HepG2 (cell line): ENCODE data around the gene SMPD1. TPM values are rescaled to one million over a fixed set of nuclear protein-coding genes. Genes with fewer than 3 reads are reported as not detected.

Experiments used
- ATAC-seq: fragments of 200-7000 bp; cut with Tn5 transposase; 3 replicates; pipeline ENCODE4 v1.9.1; 2020; ENCODE audit warnings: mild to moderate bottlenecking, moderate library complexity
- BruUV-seq: library from RNA; stranded (reverse); fragments of 400-500 nt; replicated peaks from 2 replicates; lab custom pipeline; 2021; lab: Mats Ljungman, UMichigan
- CTCF ChIA-PET: fragments of 300-600 bp; formaldehyde crosslinking; extraction: SDS; loops from one replicate; lab custom pipeline; 2021; ENCODE audit warnings: low total read pairs, inconsistent platforms, low intra/inter-chr PET ratio; lab: Yijun Ruan, JAX
- POLR2A ChIA-PET: fragments of 350-600 bp; sonication (Branson Sonifier 250); formaldehyde crosslinking; loops from one replicate; lab custom pipeline; 2020; ENCODE audit warnings: antibody characterized with exemption, inconsistent platforms; lab: Yijun Ruan, JAX
- DNase-seq: peaks from one replicate; pipeline ENCODE4 v3.0.0-alpha.2; 2015; ENCODE audit warnings: low spot score
- FAIRE-seq: peaks from 3 replicates; lab custom pipeline; 2011; peaks lifted over from hg19 to GRCh38; lab: Jason Lieb, UNC
- H2AFZ ChIP-seq: one replicate; pipeline ENCODE4 v1.6.1; 2011; ENCODE audit warnings: low read length, inconsistent platforms
- H3K27ac ChIP-seq: fragments of 300-600 bp; 3 replicates; pipeline ENCODE4 v1.8.0; 2011; ENCODE audit warnings: mixed run types, mild to moderate bottlenecking, mixed read lengths, low read length, inconsistent platforms; ENCODE audit not compliant: insufficient read depth; ENCODE audit errors: extremely low read length
- H3K27me3 ChIP-seq, 2 experiments: fragments of 200-600 bp in 1 of 2; 2 replicates in 1 of 2; 3 replicates in 1 of 2; pipeline versions ENCODE4 v1.6.0 to v1.8.0; 2011; ENCODE audit warnings: low read length in 2 of 2, mild to moderate bottlenecking in 2 of 2, moderate library complexity in 2 of 2, inconsistent platforms in 1 of 2; ENCODE audit not compliant: insufficient read depth in 2 of 2, control insufficient read depth in 1 of 2
- H3K36me3 ChIP-seq, 2 experiments: fragments of 200-600 bp in 1 of 2; replicated peaks in 1 of 2; 2 replicates in 1 of 2; 3 replicates in 1 of 2; pipeline versions ENCODE4 v1.5.1 to v1.8.0; 2011; ENCODE audit warnings: low read length in 2 of 2, inconsistent platforms in 1 of 2; ENCODE audit not compliant: insufficient read depth in 2 of 2, control insufficient read depth in 1 of 2
- H3K4me1 ChIP-seq: 2 replicates; pipeline ENCODE4 v1.5.1; 2012; ENCODE audit warnings: low read length, inconsistent platforms; ENCODE audit not compliant: insufficient read depth
- H3K4me2 ChIP-seq: 2 replicates; pipeline ENCODE4 v1.6.0; 2011; ENCODE audit warnings: low read depth, low read length, inconsistent platforms
- H3K4me3 ChIP-seq, 3 experiments: fragments of 200-600 bp in 1 of 3; sonication (generic), shearing (Covaris generic) in 1 of 3; replicated peaks in 1 of 3; 2 replicates each; pipeline ENCODE4 v1.5.1; 2011 to 2016; ENCODE audit warnings: low read length in 3 of 3, inconsistent platforms in 2 of 3, low read depth in 2 of 3, mild to moderate bottlenecking in 2 of 3, control low read depth in 1 of 3, mixed read lengths in 1 of 3; ENCODE audit not compliant: insufficient read depth in 1 of 3
- H3K79me2 ChIP-seq: one replicate; pipeline ENCODE4 v1.6.1; 2011; ENCODE audit warnings: low read length, inconsistent platforms; ENCODE audit not compliant: insufficient read depth
- H3K9ac ChIP-seq: 2 replicates; pipeline ENCODE4 v1.6.0; 2011; ENCODE audit warnings: mild to moderate bottlenecking, low read depth, low read length, inconsistent platforms; ENCODE audit not compliant: insufficient read depth
- H3K9me3 ChIP-seq: 2 replicates; pipeline ENCODE4 v1.5.1; 2012; ENCODE audit warnings: mild to moderate bottlenecking, low read length
- H4K20me1 ChIP-seq: 2 replicates; pipeline ENCODE4 v1.6.0; 2011; ENCODE audit warnings: inconsistent platforms, mild to moderate bottlenecking, low read length, moderate library complexity; ENCODE audit not compliant: insufficient read depth
- FOXJ3 ChIP-seq: sonication (generic); formaldehyde crosslinking; IDR thresholded peaks from 2 replicates; pipeline ENCODE4 v1.4.0; 2020; ENCODE audit warnings: missing genetic modification reagents, mild to moderate bottlenecking, borderline replicate concordance
- HNRNPK ChIP-seq: fragments of 200-400 bp; formaldehyde crosslinking; IDR thresholded peaks from 2 replicates; pipeline ENCODE4 v1.6.1; 2018; ENCODE audit warnings: low read length, low read depth, moderate library complexity, mild to moderate bottlenecking; ENCODE audit not compliant: poor library complexity, severe bottlenecking
- PHF8 ChIP-seq: sonication (generic); formaldehyde crosslinking; IDR thresholded peaks from 2 replicates; pipeline ENCODE4 v1.5.0; 2020; ENCODE audit warnings: missing genetic modification reagents
- RBM39 ChIP-seq: fragments of 200-400 bp; formaldehyde crosslinking; IDR thresholded peaks from one replicate; pipeline ENCODE4 v1.6.1; 2018; ENCODE audit warnings: antibody characterized with exemption, mild to moderate bottlenecking, low read depth, low read length; ENCODE audit not compliant: poor library complexity, severe bottlenecking
- SP4 ChIP-seq: sonication (generic); formaldehyde crosslinking; IDR thresholded peaks from 2 replicates; pipeline ENCODE4 v1.8.1; 2023; ENCODE audit warnings: mild to moderate bottlenecking, missing genetic modification reagents
- ZFX ChIP-seq: sonication (generic); formaldehyde crosslinking; IDR thresholded peaks from 2 replicates; pipeline ENCODE4 v1.4.0; 2020; ENCODE audit warnings: mild to moderate bottlenecking, low read depth, missing genetic modification reagents, moderate library complexity
- ZNF12 ChIP-seq: sonication (generic); formaldehyde crosslinking; IDR thresholded peaks from 2 replicates; pipeline ENCODE4 v1.5.0; 2020; ENCODE audit warnings: missing genetic modification reagents
- ZNF543 ChIP-seq: sonication (generic); formaldehyde crosslinking; IDR thresholded peaks from 2 replicates; pipeline ENCODE4 v1.4.0; 2020; ENCODE audit warnings: mild to moderate bottlenecking, missing genetic modification reagents
- ZNF607 ChIP-seq: sonication (generic); formaldehyde crosslinking; IDR thresholded peaks from 2 replicates; pipeline ENCODE4 v1.5.1; 2020; ENCODE audit warnings: missing genetic modification reagents, mild to moderate bottlenecking, borderline replicate concordance
- WGBS: methylation state at CpG from one replicate; pipeline ENCODE4 v1.1.6; 2017; ENCODE audit warnings: low lambda C conversion rate; 5-methylcytosine and 5-hydroxymethylcytosine counted together
- in situ Hi-C: cut with HindIII; loops from 2 replicates; pipeline ENCODE4 v1.10.0; 2017; ENCODE audit warnings: low pct_unique_long_range_greater_than_20kb; ENCODE audit not compliant: extremely low pct_ligation_motif_present
- intact Hi-C: fragments of 100-400 bp; cut with micrococcal nuclease; formaldehyde crosslinking; loops from one replicate; pipeline ENCODE4 v1.10.0; 2022; ENCODE audit not compliant: unreplicated experiment
- polyA plus RNA-seq, 8 experiments: library from polyadenylated mRNA; depleted of rRNA in 3 of 8; stranded (reverse) in 7 of 8; unstranded in 1 of 8; fragments of >200 nt; fragmentation: Illumina TruSeq in 4 of 8; extraction: Trizol in 4 of 8; gene quantifications; 2 replicates each; pipeline versions ENCODE4 v1.2.1 to v1.2.3, GENCODE V29; 2011 to 2016; ENCODE audit warnings: low read depth in 4 of 8, missing spikeins in 1 of 8, mixed read lengths in 1 of 8; ENCODE audit not compliant: insufficient read depth in 1 of 8
- total RNA-seq, 5 experiments: library from RNA; depleted of rRNA; stranded (reverse); fragments of >200 nt; fragmentation: Illumina TruSeq; extraction: Trizol; gene quantifications; 2 replicates each; pipeline ENCODE4 v1.2.3, GENCODE V29; 2016; ENCODE audit warnings: low read depth in 1 of 5

The SMPD1 gene
- total and polyA plus RNA-seq, 2 of the 13 experiments (the other 11 are each of a cell fraction or from before 2014, with no cell fraction given): 6.3 to 8.4 TPM

GRCh38 chr11:6418557-6419008 is 28.3 kb downstream of the SMPD1 start:
- no CpG with 5 or more reads among the region's 38 CpGs for WGBS
- peak; percentile 11; the same call in 1 of the 2 replicates for TF ChIP-seq ZFX (CRISPR knock-in tag)
- no peak for TF ChIP-seq FOXJ3 (CRISPR knock-in tag)
- TF ChIP-seq RBM39: peak; percentile 35
- TF ChIP-seq ZNF543 (CRISPR knock-in tag): 0 out of 2 replicates have a peak, but pooled peaks have one; percentile 31
- peak; percentile 39 for TF ChIP-seq HNRNPK
- TF ChIP-seq SP4: 0 out of 2 replicates have a peak, but pooled peaks have one; percentile 29
- TF ChIP-seq ZNF607 (CRISPR knock-in tag): no peak
- TF ChIP-seq PHF8 (CRISPR knock-in tag): peak; percentile 1; the same call in 1 of the 2 replicates
- TF ChIP-seq ZNF12 (CRISPR knock-in tag): peak; percentile 80
- Histone ChIP-seq H3K4me1 (peaks cover 12% of the 10 kb centered on the region), H4K20me1 (no peaks in the 10 kb centered on the region), H3K27me3 (peaks cover 0 to 30% of the 10 kb centered on the region in 2 experiments; a peak in 3 of 5 replicates), H3K27ac (no peak overlapping the region), H2AFZ (no peak overlapping the region), H3K9ac (no peak overlapping the region), H3K4me2 (peak overlapping the region; percentile 79), H3K36me3 (no peaks in the 10 kb centered on the region), H3K79me2 (no peaks in the 10 kb centered on the region), H3K9me3 (no peaks in the 10 kb centered on the region), H3K4me3 (peak overlapping the region; percentile 77 to 90 (median 82); a peak in 5 of 6 replicates)
- no peak for DNase-seq
- FAIRE-seq: no peak
- CTCF ChIA-PET: no interaction called here
- in situ Hi-C loops (no loop called here), intact Hi-C loops (no loop called here)
- ATAC-seq: peak; percentile 79
- BruUV-seq: no TSS peak
- POLR2A ChIA-PET: interaction anchor here (1.0 to 2.5 kb wide), 10 partner anchors 11 to 265 kb away, joined by 3 to 22 read pairs (median 4); partner anchors contain the start of genes HPX, MRPL17, SMPD1 and TPP1
